Keratinocyte (primary cell): ENCODE results near the gene MYRIP. TPM values are rescaled to one million over a fixed set of nuclear protein-coding genes. Genes with fewer than 3 reads are reported as not detected.

Experiments
- DNase-seq: peaks from one replicate; pipeline ENCODE4 v3.0.0-alpha.2; 2011; ENCODE audit warnings: low read depth, missing footprints, low spot score
- FAIRE-seq: peaks from 2 replicates; lab custom pipeline; 2011; peaks lifted over from hg19 to GRCh38; lab: Jason Lieb, UNC
- H2AFZ ChIP-seq: 2 replicates; pipeline ENCODE4 v1.6.0; 2012; ENCODE audit warnings: low read length, control low read depth, inconsistent platforms; ENCODE audit not compliant: control insufficient read depth
- H3K27ac ChIP-seq: 2 replicates; pipeline ENCODE4 v1.5.1; 2011; ENCODE audit warnings: low read length; ENCODE audit not compliant: control insufficient read depth, insufficient read depth
- H3K27me3 ChIP-seq: 3 replicates; pipeline ENCODE4 v1.6.0; 2011; ENCODE audit warnings: low read length; ENCODE audit not compliant: control insufficient read depth, insufficient read depth; ENCODE audit errors: extremely low read depth
- H3K36me3 ChIP-seq, 2 experiments: 2 replicates in 1 of 2; 3 replicates in 1 of 2; pipeline ENCODE4 v1.5.1; 2011; ENCODE audit warnings: low read length in 2 of 2, mild to moderate bottlenecking in 1 of 2; ENCODE audit not compliant: control insufficient read depth in 2 of 2, insufficient read depth in 2 of 2; ENCODE audit errors: extremely low read depth in 1 of 2
- H3K4me1 ChIP-seq: 3 replicates; pipeline ENCODE4 v1.5.1; 2011; ENCODE audit warnings: low read length; ENCODE audit not compliant: control insufficient read depth, insufficient read depth; ENCODE audit errors: extremely low read depth
- H3K4me2 ChIP-seq: 3 replicates; pipeline ENCODE4 v1.6.0; 2011; ENCODE audit warnings: low read depth, low read length; ENCODE audit not compliant: control insufficient read depth, insufficient read depth; ENCODE audit errors: extremely low read depth
- H3K4me3 ChIP-seq, 3 experiments: fragments of 200-600 bp in 1 of 3; sonication (generic) in 1 of 3; 2 replicates in 2 of 3; 3 replicates in 1 of 3; pipeline ENCODE4 v1.5.1; 2011 to 2016; ENCODE audit warnings: low read length in 3 of 3, mild to moderate bottlenecking in 3 of 3, control low read depth in 2 of 3, inconsistent platforms in 1 of 3, low read depth in 1 of 3, mixed read lengths in 1 of 3, mixed run types in 1 of 3, moderate library complexity in 1 of 3; ENCODE audit not compliant: control insufficient read depth in 2 of 3, insufficient read depth in 2 of 3; ENCODE audit errors: extremely low read depth in 1 of 3
- H3K79me2 ChIP-seq: 2 replicates; pipeline ENCODE4 v1.6.0; 2012; ENCODE audit warnings: low read length; ENCODE audit not compliant: control insufficient read depth, insufficient read depth
- H3K9ac ChIP-seq: 3 replicates; pipeline ENCODE4 v1.6.0; 2011; ENCODE audit warnings: low read length; ENCODE audit not compliant: control insufficient read depth, insufficient read depth; ENCODE audit errors: extremely low read depth
- H3K9me1 ChIP-seq: 3 replicates; pipeline ENCODE4 v1.6.0; 2011; ENCODE audit warnings: low read length; ENCODE audit not compliant: control insufficient read depth, insufficient read depth; ENCODE audit errors: extremely low read depth
- H3K9me3 ChIP-seq: 2 replicates; pipeline ENCODE4 v1.5.1; 2012; ENCODE audit warnings: low read depth, low read length; ENCODE audit not compliant: control insufficient read depth
- H4K20me1 ChIP-seq: 3 replicates; pipeline ENCODE4 v1.6.0; 2011; ENCODE audit warnings: low read length; ENCODE audit not compliant: control insufficient read depth, insufficient read depth; ENCODE audit errors: extremely low read depth
- CTCF ChIP-seq, 3 experiments: IDR thresholded peaks in 1 of 3; conservative IDR thresholded peaks in 1 of 3; optimal IDR thresholded peaks in 1 of 3; 2 replicates in 2 of 3; 3 replicates in 1 of 3; pipeline versions ENCODE3 to v1.5.1; 2011; ENCODE audit warnings: low read length in 3 of 3, mild to moderate bottlenecking in 3 of 3, moderate library complexity in 2 of 3, control low read depth in 1 of 3, inconsistent platforms in 1 of 3; ENCODE audit not compliant: insufficient read depth in 2 of 3; ENCODE audit errors: extremely low read depth in 1 of 3
- EZH2 ChIP-seq: IDR thresholded peaks from one replicate; pipeline ENCODE4 v1.6.1; 2012; ENCODE audit warnings: inconsistent platforms, mild to moderate bottlenecking, low read length, moderate library complexity
- dilution Hi-C: fragments of 300-500 bp; cut with MboI; formaldehyde crosslinking; loops from one replicate; pipeline ENCODE4 v1.7.0; 2020; ENCODE audit warnings: low sequenced_read_pairs; ENCODE audit not compliant: extremely low pct_ligation_motif_present
- polyA plus RNA-seq, 5 experiments: library from polyadenylated mRNA; depleted of rRNA in 3 of 5; stranded (reverse) in 3 of 5; stranded (forward) in 1 of 5; unstranded in 1 of 5; fragments of >200 nt; gene quantifications; 1 replicate in 1 of 5; 2 replicates in 3 of 5; 3 replicates in 1 of 5; pipeline versions ENCODE4 v1.2.1 to v1.2.3, GENCODE V29; 2011 to 2012; ENCODE audit warnings: missing spikeins in 2 of 5, low read depth in 1 of 5, low replicate concordance in 1 of 5

The MYRIP gene
- polyA plus RNA-seq, 1 donor (not counting 4 experiments of a cell fraction or from before 2014, with no cell fraction given): 0.01 TPM

DNA sequence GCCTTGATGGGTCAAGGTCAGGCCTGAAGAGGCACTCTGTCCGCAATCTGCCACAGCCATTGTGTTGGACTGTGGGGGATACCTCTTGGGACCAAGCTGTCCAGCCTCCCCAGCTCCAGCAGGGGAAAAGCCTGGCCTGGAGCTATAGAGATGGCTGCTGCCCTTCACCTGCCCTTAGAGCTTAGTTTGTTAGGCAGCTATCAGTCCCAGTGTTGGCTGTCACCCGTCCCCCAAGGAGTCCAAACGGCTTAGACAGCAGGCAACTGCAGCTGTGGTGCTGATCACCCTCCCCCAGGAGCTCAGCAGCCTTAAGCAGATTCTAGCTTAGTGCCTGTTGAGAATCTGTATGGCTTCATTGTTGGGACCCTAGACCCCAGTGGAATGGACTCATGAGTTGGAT is 180.3 kb downstream of the MYRIP start:
- H3K9me1 ChIP-seq: no peaks in the 10 kb centered on the region
- H3K27me3 ChIP-seq: no peaks in the 10 kb centered on the region
- no peaks in the 10 kb centered on the region for H3K9me3 ChIP-seq
- no peak overlapping the region for H3K9ac ChIP-seq
- H2AFZ ChIP-seq: no peak overlapping the region
- H3K4me1 ChIP-seq: no peaks in the 10 kb centered on the region
- no peak for TF ChIP-seq EZH2
- no peak for TF ChIP-seq CTCF (optimal IDR thresholded peaks at IDR 0.05 in 1 of 3, IDR thresholded peaks at IDR 0.05 in 1 of 3, conservative IDR thresholded peaks at IDR 0.05 in 1 of 3; ENCODE audit: extremely low read depth in 1 of 3, insufficient read depth in 2 of 3, low read length in 3 of 3)
- FAIRE-seq (no peak), DNase-seq (no peak)
- H3K4me2 ChIP-seq: no peak overlapping the region
- H3K79me2 ChIP-seq: no peaks in the 10 kb centered on the region
- H3K36me3 ChIP-seq: no peaks in the 10 kb centered on the region
- H3K27ac ChIP-seq: no peak overlapping the region
- H3K4me3 ChIP-seq: no peak overlapping the region
- no peaks in the 10 kb centered on the region for H4K20me1 ChIP-seq
- dilution Hi-C loops: no loop called here

DNA sequence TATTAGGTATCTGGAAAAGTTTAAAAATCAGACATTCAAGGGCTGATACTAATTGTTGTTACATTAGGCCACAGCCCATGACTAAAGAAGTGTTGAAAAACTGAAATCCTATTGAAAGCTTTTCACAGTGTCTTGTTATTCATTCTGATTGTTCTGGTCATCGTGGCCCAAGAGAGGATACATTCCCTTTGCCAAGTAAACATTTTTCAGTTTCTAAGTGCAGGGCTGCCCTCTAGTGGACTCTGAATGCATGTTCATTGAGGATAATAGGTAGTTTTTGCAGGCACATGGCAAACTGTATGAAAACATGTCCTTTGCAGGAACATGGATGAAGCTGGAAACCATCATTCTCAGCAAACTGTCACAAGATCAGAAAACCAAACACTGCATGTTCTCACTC is 181.1 kb downstream of the MYRIP start:
- no peak overlapping the region for H3K27ac ChIP-seq
- H4K20me1 ChIP-seq: no peaks in the 10 kb centered on the region
- no peaks in the 10 kb centered on the region for H3K9me3 ChIP-seq
- H3K27me3 ChIP-seq: no peaks in the 10 kb centered on the region
- no peak overlapping the region for H3K9ac ChIP-seq
- DNase-seq (peak; percentile 5), FAIRE-seq (peak; percentile 17)
- no peak overlapping the region for H3K4me3 ChIP-seq
- H2AFZ ChIP-seq: no peak overlapping the region
- H3K9me1 ChIP-seq: no peaks in the 10 kb centered on the region
- H3K36me3 ChIP-seq: no peaks in the 10 kb centered on the region
- no peaks in the 10 kb centered on the region for H3K79me2 ChIP-seq
- dilution Hi-C loops: no loop called here
- H3K4me1 ChIP-seq: no peaks in the 10 kb centered on the region
- H3K4me2 ChIP-seq: no peak overlapping the region
- TF ChIP-seq EZH2 (no peak), CTCF (optimal IDR thresholded peaks at IDR 0.05 in 1 of 3, IDR thresholded peaks at IDR 0.05 in 1 of 3, conservative IDR thresholded peaks at IDR 0.05 in 1 of 3; ENCODE audit: extremely low read depth in 1 of 3, insufficient read depth in 2 of 3, low read length in 3 of 3) (peak; percentile 46 to 73 (median 59))
